ENCODE data around the gene RRP12. TPM values are rescaled to one million over a fixed set of nuclear protein-coding genes. Genes with fewer than 3 reads are reported as not detected.
A peak's percentile ranks its signal among the peaks of the same experiment; 100 is the strongest.

Gene RRP12
- total RNA-seq, 1 donor from 2014 or later: 104 TPM

DNA sequence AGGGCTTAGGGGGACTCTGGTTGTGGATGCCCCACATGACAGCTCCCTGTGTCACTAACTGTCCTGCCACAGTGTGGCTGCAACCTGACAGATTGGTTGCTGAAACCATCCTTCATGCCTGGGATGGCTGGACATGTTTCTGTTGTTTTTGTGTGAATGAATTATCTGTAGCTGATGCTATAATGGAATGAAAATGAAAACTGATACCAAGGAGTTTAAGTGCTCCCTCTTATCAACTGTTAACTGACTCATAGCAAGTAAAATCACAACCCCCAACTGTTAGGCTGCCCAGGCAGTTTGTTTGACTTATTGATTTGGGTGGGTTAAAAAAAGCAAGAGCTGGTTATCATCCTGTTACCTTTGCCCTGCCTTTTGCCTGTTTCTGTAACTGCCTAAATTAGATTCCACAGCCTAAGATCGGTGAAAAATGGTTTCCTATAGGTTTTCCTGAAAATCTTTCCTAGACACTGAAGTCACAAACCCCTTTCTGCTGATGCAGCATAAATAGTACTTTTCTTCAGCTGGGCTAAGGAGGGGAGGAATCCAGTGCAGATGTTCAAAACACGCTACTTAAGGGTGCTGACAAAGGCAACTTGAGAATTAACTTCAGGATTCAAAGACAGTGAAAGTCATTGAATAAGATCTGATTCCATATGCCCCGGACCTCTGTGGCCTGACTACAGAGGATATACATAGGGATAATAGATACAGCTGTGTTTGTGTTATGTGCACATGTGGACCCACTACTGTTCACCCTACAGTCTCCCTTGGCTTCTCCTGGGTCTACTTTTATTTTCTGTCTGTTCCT is 72.3 kb downstream of the RRP12 start:
- Mint-ChIP-seq H3K36me3 (ENCODE audit: low read depth) (peaks cover 15% of the 10 kb centered on the region), H3K4me3 (no peak overlapping the region), H3K27ac (peak overlapping the region; percentile 15), H3K9me3 (no peaks in the 10 kb centered on the region), H3K4me1 (ENCODE audit: low read depth) (peaks cover 63% of the 10 kb centered on the region), H3K27me3 (ENCODE audit: insufficient read depth) (no peaks in the 10 kb centered on the region)
- intact Hi-C loops (cut with micrococcal nuclease): no loop called here
- no peak for DNase-seq (ENCODE audit: low spot score)

DNA sequence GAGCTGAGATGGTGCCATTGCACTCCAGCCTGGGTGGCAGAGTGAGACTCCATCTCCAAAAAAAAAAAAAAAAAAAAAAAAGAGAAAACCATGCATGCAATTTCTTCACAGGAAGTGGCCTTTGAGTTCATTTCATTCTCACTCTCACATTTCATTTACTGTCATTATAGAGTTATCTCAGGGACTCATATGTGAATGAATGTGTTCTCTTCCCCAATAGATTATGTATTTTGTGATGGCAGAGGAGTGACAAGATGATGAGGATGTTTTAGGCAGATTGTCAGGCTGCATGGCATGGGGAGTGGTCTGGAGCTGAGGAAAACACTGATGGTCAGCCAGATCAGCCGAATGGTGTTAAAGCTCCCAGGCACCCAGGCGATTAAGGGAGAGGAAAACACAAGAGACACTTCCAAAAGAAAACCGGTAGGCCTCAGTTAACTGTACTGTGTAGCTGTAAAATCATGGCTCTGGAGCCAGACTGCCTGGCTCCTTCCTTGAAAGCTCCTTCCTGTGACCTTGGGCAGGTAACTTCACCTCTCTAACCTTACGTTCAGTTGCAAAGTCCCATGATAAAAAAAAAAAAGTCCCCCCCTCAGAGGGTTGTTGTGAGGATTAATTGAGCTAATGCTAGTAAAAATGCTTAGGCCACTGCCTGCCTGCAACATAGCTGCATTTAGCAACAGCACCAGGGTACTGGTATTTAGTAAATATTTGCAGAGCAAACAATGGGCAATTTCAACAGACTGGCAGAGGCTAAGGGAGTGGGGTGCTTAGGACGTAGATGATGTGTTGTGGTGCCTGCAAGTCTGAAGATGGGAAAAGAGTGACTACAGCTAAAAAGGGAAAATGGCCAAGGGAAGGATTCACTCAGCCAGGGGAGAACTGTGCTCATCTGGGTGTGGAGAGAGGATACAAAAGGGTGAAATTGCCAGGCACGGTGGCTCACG is 73.5 kb downstream of the RRP12 start:
- intact Hi-C loops (cut with micrococcal nuclease): no loop called here
- no peak for DNase-seq (ENCODE audit: low spot score)
- H3K27me3 Mint-ChIP-seq (ENCODE audit: insufficient read depth): no peaks in the 10 kb centered on the region
- H3K4me3 Mint-ChIP-seq: no peak overlapping the region
- H3K4me1 Mint-ChIP-seq (ENCODE audit: low read depth): peaks cover 52% of the 10 kb centered on the region
- H3K36me3 Mint-ChIP-seq (ENCODE audit: low read depth): peaks cover 15% of the 10 kb centered on the region
- H3K27ac Mint-ChIP-seq: peak overlapping the region; percentile 84
- H3K9me3 Mint-ChIP-seq: no peaks in the 10 kb centered on the region

DNA sequence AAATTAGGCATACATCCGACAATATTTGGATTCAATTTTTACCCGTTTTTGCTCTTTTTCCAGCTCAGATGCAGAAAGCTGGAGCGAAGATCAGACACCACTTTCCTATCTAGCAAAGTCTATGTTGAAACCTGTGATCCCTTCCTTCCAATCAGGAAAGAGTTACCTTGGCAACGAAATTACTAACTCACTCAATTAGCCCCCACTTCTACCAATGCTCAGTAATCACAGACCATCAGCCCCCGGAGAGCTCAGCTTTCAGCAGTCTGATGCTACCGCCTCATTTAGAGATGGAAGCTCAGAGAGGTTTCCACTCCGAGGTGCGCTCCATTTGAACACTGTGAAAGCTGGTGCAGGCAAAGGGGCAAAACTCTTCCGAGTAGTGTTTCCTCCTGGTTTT is 75.4 kb downstream of the RRP12 start:
- peaks cover 11% of the 10 kb centered on the region for H3K27me3 Mint-ChIP-seq (ENCODE audit: insufficient read depth)
- H3K9me3 Mint-ChIP-seq: no peaks in the 10 kb centered on the region

DNA sequence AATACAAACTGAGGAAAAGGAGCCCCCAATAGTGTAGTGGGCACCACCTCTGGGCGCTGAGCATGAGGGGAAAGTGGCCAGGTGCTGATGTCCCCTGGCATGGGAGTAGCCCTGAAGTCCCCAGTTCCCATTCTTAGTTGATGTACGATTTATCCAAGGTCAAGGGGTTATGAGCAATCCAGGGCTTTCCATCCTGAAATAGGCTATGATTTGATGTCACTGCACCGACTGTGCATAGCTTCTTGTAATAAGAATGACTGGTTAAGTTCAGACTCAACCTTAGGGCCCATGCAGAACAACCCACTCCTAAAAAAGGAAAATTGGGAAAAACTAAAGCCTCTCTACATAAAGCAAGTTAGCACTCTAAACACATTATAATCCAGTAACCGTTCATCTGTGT is 77.6 kb downstream of the RRP12 start:
- Mint-ChIP-seq H3K4me3 (no peak overlapping the region), H3K36me3 (ENCODE audit: low read depth) (peaks cover 4% of the 10 kb centered on the region), H3K27ac (no peak overlapping the region), H3K4me1 (ENCODE audit: low read depth) (peaks cover 48% of the 10 kb centered on the region), H3K27me3 (ENCODE audit: insufficient read depth) (peaks cover 18% of the 10 kb centered on the region), H3K9me3 (no peaks in the 10 kb centered on the region)
- intact Hi-C loops (cut with micrococcal nuclease): no loop called here
- no peak for DNase-seq (ENCODE audit: low spot score)

More for the DNA sequence above, 75.4 kb downstream of the RRP12 start:
- Mint-ChIP-seq H3K4me1 (ENCODE audit: low read depth) (peaks cover 50% of the 10 kb centered on the region), H3K36me3 (ENCODE audit: low read depth) (peaks cover 9% of the 10 kb centered on the region), H3K27ac (no peak overlapping the region), H3K4me3 (no peak overlapping the region)
- intact Hi-C loops (cut with micrococcal nuclease): no loop called here
- DNase-seq (ENCODE audit: low spot score): no peak

DNA sequence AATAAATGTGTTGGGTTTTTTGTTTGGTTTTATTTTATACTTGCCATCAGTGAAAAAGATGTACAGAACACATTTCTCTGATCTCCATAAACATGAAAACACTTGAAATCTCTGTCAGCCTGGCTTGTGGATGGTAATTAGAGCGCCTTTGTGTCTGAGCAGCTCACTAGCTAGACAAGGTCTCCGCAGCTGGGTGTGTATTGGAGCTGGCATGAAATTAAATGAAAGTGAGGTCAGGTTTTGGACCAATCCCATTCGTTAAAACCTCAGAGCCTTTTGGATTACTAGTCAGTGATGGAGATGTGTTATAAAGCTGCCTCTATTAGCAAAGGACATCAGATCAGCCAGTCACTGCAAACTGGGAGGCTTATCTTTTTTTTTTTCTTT is 79.3 kb downstream of the RRP12 start:
- peaks cover 19% of the 10 kb centered on the region for H3K27me3 Mint-ChIP-seq (ENCODE audit: insufficient read depth)
- H3K36me3 Mint-ChIP-seq (ENCODE audit: low read depth): peaks cover 2% of the 10 kb centered on the region
- peak overlapping the region; percentile 39 for H3K4me3 Mint-ChIP-seq
- DNase-seq (ENCODE audit: low spot score): no peak
- no peaks in the 10 kb centered on the region for H3K9me3 Mint-ChIP-seq
- intact Hi-C loops (cut with micrococcal nuclease): loop anchor here (1.0 to 2.0 kb wide), 2 partner anchors 12 to 177 kb away; partner anchors contain the start of genes MMS19 and UBTD1
- peaks cover 33% of the 10 kb centered on the region for H3K4me1 Mint-ChIP-seq (ENCODE audit: low read depth)
- peak overlapping the region; percentile 48 for H3K27ac Mint-ChIP-seq

DNA sequence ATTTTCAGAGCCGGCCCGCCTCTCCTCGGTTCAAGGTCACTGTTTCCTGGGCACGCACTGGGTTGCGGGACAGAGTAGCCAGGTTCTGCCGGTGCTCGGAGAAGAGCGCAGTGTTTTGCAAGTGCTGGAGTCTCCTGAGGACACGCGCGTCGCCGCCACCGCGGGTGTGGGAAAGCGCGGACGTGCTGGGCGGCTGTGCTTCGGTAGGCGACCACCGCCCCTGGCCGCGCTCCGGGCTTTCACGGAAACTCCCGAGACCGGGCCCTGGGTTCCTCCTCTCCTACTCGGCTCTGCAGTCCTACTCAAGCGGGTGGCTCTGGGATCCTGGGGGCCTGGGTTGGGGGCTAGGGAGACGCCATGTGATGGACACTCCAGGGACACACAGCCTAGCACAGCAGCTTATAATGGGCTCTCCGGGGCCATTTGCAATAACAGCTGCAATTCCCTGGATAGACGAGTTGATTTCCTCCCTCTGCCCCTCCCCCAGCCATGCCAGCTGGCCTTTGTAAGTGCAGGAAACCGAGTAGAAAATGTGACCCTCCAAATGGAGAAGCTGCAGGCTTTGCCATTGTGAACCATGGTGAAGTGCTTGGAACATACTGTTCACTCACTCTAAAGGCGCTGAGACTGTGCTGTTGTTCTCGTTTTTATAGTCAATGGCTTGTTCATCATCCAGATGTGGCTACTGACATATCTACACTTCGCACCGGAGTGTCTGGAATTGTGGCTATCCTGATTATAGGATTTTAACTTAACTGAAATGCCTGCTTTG is 79.9 kb downstream of the RRP12 start:
- Mint-ChIP-seq H3K36me3 (ENCODE audit: low read depth) (peaks cover 2% of the 10 kb centered on the region), H3K9me3 (no peaks in the 10 kb centered on the region), H3K4me1 (ENCODE audit: low read depth) (peaks cover 30% of the 10 kb centered on the region), H3K27me3 (ENCODE audit: insufficient read depth) (peaks cover 19% of the 10 kb centered on the region), H3K27ac (peak overlapping the region; percentile 86), H3K4me3 (peak overlapping the region; percentile 87)
- intact Hi-C loops (cut with micrococcal nuclease): loop anchor here (1.0 to 2.0 kb wide), 2 partner anchors 12 to 178 kb away; partner anchors contain the start of genes MMS19 and UBTD1
- DNase-seq (ENCODE audit: low spot score): no peak

DNA sequence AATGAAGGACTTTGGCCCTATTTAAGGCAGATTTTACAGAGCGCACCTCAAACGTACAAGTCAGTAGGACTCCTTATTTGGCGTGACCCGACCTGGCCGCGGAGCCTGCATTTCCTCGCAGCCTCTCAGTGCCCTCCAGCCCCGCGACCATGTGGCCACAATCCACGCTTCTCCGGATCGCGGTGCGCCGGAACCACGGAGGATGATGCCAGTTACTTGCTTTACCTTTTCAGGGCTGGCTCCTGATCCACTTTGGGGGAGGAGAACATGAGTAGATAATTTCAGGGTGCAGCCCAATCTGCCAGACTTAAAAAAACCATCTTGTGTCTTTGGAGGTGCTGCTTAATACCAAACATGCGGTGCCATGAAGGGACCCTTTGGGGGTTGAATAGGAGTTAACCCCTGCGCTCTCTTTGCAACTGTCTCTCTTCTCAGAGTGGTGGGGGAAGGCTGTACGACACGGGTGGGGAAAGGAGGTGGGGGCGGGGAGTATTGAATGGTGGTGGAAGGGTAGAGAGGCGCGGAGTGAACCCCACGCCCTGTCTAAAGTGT is 80.6 kb downstream of the RRP12 start:
- intact Hi-C loops (cut with micrococcal nuclease): loop anchor here (1.0 to 2.0 kb wide), 2 partner anchors 13 to 178 kb away; partner anchors contain the start of genes MMS19 and UBTD1
- Mint-ChIP-seq H3K4me3 (peak overlapping the region; percentile 87), H3K9me3 (no peaks in the 10 kb centered on the region), H3K4me1 (ENCODE audit: low read depth) (peaks cover 26% of the 10 kb centered on the region), H3K27me3 (ENCODE audit: insufficient read depth) (peaks cover 23% of the 10 kb centered on the region), H3K27ac (peak overlapping the region; percentile 86), H3K36me3 (ENCODE audit: low read depth) (peaks cover 2% of the 10 kb centered on the region)
- DNase-seq (ENCODE audit: low spot score): no peak

DNA sequence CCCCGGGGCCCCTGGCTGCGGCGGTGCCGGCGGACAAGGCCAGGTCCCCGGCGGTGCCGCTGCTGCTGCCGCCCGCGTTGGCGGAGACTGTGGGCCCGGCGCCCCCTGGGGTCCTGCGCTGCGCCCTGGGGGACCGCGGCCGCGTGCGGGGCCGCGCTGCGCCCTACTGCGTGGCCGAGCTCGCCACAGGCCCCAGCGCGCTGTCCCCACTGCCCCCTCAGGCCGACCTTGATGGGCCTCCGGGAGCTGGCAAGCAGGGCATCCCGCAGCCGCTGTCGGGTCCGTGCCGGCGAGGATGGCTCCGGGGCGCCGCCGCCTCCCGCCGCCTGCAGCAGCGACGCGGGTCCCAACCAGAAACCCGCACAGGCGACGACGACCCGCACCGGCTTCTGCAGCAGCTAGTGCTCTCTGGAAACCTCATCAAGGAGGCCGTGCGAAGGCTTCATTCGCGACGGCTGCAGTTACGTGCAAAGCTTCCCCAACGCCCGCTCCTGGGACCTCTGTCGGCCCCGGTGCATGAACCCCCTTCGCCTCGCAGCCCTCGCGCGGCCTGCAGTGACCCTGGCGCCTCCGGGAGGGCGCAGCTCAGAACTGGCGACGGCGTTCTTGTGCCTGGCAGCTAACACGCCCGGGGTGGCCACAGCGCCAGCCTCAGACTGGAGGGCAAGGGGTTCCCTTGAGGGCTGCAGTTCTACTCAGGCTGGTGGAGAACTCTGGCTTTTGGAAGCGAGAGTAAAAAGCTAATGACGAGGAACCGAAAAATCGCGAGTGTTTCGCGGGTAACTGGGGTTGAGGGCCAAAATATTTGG is 81.3 kb downstream of the RRP12 start:
- intact Hi-C loops (cut with micrococcal nuclease): loop anchor here (1.0 to 5.0 kb wide), 3 partner anchors 81 to 322 kb away; partner anchors contain the start of genes MMS19, PI4K2A, RRP12 and UBTD1
- peaks cover 26% of the 10 kb centered on the region for H3K4me1 Mint-ChIP-seq (ENCODE audit: low read depth)
- H3K27me3 Mint-ChIP-seq (ENCODE audit: insufficient read depth): peaks cover 24% of the 10 kb centered on the region
- H3K27ac Mint-ChIP-seq: peak overlapping the region; percentile 86
- peak overlapping the region; percentile 87 for H3K4me3 Mint-ChIP-seq
- no peaks in the 10 kb centered on the region for H3K9me3 Mint-ChIP-seq
- H3K36me3 Mint-ChIP-seq (ENCODE audit: low read depth): peaks cover 2% of the 10 kb centered on the region
- DNase-seq (ENCODE audit: low spot score): peak; percentile 39

DNA sequence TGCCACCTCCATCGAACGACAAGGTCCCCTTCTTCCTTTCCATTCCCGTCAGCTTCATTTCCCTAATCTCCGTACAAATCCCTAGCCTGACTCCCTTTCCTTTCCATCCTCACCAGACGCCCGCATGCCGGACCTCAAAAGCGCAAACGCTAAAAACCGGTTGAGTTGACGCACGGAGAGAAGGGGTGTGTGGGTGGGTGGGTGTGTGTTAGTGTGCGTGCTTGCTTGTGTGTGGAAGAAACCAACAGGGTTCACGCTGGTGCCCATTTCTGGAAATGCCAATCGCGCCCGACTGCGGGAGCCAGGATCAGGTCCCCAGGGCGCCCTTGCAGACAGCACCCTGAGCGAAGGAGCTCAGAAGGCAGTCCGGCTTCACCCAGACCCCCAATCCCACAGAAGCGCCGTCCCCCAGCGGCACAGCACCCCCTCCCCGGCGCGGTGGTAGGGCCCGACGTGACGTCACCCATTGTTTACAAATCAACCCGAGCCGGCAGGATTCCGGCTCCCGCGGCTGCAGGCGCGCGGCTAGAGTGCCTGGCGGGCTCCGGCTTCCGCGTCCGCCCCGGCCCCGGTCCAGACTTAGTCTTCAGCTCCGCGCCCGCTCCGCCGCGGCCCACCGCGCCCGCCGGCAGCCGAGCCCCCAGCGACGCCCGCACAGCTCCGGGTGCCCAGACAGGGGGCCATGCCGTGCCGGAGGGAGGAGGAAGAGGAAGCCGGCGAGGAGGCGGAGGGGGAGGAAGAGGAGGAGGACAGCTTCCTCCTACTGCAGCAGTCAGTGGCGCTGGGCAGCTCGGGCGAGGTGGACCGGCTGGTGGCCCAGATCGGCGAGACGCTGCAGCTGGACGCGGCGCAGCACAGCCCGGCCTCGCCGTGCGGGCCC is 82.1 kb downstream of the RRP12 start, which contains the start of gene FRAT1:
Gene FRAT1, plus strand, starts transcription at position 500 of the 880 bp plus-strand sequence. Its CDS starts 183 bp downstream, at position 683.
- Mint-ChIP-seq H3K4me1 (ENCODE audit: low read depth) (peaks cover 26% of the 10 kb centered on the region), H3K27me3 (ENCODE audit: insufficient read depth) (peaks cover 24% of the 10 kb centered on the region), H3K27ac (peak within 1 kb of the TSS; percentile 97), H3K4me3 (peak within 1 kb of the TSS; percentile 87), H3K9me3 (no peaks in the 10 kb centered on the region), H3K36me3 (ENCODE audit: low read depth) (peaks cover 2% of the 10 kb centered on the region)
- peak; percentile 86 for DNase-seq (ENCODE audit: low spot score)
- intact Hi-C loops (cut with micrococcal nuclease): loop anchor here (1.0 to 5.0 kb wide), 3 partner anchors 27 to 323 kb away; partner anchors contain the start of genes ARHGAP19, PI4K2A and RRP12

DNA sequence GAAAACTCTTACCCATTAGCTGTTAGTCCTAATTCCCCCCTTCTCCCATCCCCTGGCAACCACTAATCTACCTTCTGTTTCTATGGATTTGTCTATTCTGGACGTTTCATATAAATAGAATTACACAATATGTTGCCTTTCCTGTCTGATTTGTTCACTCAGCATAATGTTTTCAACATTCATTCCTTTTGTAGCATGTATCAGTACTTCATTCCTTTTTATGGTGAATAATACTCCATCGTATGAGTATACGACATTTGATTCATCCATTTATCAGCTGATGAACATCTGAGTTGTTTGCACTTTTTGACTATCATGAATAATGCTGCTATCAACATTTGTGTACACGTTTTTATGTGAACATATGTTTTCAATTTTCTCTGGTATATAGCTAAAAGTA is 86.5 kb downstream of the RRP12 start:
- Mint-ChIP-seq H3K4me1 (ENCODE audit: low read depth) (peaks cover 7% of the 10 kb centered on the region), H3K27me3 (ENCODE audit: insufficient read depth) (peaks cover 8% of the 10 kb centered on the region), H3K27ac (no peak overlapping the region), H3K4me3 (no peak overlapping the region), H3K9me3 (no peaks in the 10 kb centered on the region), H3K36me3 (ENCODE audit: low read depth) (no peaks in the 10 kb centered on the region)
- intact Hi-C loops (cut with micrococcal nuclease): loop anchor here (5.0 kb wide), 1 partner anchor 328 kb away; the partner anchor contains the start of gene PI4K2A
- no peak for DNase-seq (ENCODE audit: low spot score)

Measured in activated T-helper 1 cell treated with anti-CD3 and anti-CD28 coated beads, Interleukin-12 subunit alpha, Interleukin-12 subunit beta, Interleukin-2, Interleukin-4 antibody, amounts not matched to agents 30 ng/mL and 10 ng/mL and 1 ng/mL, durations not matched to agents 14 hours and 24 hours and 36 hours (primary cell).